ENCODE data around the gene DENND1B.

DENND1B gene

DNA sequence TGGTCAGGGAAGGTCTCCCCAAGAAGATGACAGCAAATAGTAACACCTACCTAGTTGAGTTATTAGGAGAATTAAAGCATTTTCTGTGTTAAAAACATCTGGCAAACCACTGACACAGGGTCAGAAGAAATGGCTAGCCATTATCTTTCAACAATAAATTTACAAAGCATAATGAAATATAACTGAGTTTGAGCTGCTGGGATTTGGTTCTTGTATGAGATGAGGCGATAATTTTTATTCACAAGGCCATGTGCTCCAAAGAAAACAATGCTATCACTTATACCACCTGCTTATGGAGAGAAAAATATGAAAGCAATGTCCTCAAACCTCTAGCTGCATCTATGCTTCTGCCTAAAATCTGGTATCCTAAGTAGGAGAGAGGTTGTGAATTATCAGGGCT is 304.9 kb downstream of the DENND1B start:
- Histone ChIP-seq H3K4me1 (peaks cover 8 to 39% (median 30%) of the 10 kb centered on the region in 10 experiments; a peak in 19 of 20 replicates), H3K27ac (no peak overlapping the region), H3K36me3 (no peaks in the 10 kb centered on the region), H3K4me3 (no peak overlapping the region), H3K27me3 (no peaks in the 10 kb centered on the region), H3K9me3 (replicated peaks in 1 of 11) (no peaks in the 10 kb centered on the region), H4K20me1 (no peaks in the 10 kb centered on the region), H3K9ac (no peak overlapping the region), H3K4me2 (peak overlapping the region; percentile 49 to 76 (median 56); a peak in 20 of 22 replicates)
- TF ChIP-seq Cebpa-rat (IDR thresholded peaks at IDR 0.05): no peak

DNA sequence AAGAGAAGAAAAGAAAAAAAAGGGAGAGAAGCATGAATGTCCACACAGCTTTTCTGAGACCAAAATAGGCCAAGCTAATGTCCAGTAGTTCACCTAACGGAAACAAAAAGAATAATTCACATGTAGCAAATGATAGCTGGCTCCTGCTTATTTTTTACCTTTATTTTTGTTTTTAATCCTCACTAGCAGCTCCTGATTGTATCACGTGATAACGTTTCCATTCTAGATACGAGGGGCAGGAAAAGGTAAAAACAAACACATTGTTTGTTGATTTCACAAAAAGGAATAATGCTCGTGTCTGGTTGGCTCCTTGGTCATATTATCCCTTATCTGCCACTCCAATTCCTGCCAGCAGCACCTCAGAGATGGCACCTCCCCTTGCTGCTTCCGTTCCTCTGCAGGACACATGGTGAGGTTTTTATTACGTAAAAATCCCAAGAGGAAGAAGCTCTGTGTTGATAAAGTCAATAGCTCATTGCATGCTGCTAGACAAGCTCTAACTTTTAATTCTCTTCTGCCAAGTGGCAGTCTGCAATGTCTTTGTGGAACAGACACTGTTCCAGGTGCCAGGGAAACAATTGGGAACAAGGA is 305.6 kb downstream of the DENND1B start:
- Histone ChIP-seq H3K36me3 (no peaks in the 10 kb centered on the region), H3K9ac (no peak overlapping the region), H3K9me3 (replicated peaks in 1 of 11) (no peaks in the 10 kb centered on the region), H3K4me1 (peaks cover 8 to 39% (median 30%) of the 10 kb centered on the region in 10 experiments; a peak in 19 of 20 replicates), H3K27ac (no peak overlapping the region), H3K27me3 (no peaks in the 10 kb centered on the region), H3K4me3 (no peak overlapping the region), H3K4me2 (peak overlapping the region; percentile 49 to 76 (median 56)), H4K20me1 (no peaks in the 10 kb centered on the region)
- no peak for TF ChIP-seq Cebpa-rat (IDR thresholded peaks at IDR 0.05)

DNA sequence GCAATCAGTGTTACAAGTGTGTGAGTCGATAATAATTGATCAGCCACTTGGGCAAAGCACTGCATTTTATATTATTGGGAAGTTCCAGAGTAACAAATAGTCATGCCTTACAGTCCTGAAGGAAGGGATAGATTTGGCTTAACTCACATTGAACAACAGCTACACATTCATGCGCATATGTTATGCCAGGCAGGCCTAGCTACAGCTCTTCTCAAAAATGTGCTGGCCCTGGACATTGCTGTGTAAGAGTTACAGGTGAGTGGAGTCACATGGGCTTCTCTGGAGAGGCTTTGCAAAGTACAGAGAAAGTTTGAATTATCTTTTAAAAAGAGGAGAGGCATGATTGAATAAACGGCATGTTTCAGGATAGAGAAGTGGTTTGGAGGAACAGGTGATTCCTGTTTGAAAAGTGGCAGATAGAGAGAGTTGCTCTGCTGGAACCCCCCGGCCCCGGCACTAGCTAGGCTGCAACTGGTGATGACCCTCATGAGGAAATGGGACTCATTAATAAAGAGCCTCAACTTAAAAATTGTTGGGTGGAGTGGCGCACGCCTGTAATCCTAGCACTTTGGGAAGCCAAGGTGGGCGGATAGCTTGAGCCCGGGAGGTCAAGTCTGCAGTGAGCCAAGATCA is 306.6 kb downstream of the DENND1B start:
- peaks cover 8 to 39% (median 30%) of the 10 kb centered on the region in 10 experiments; a peak in 19 of 20 replicates for H3K4me1 ChIP-seq
- no peak overlapping the region for H3K27ac ChIP-seq
- no peak for TF ChIP-seq Cebpa-rat (IDR thresholded peaks at IDR 0.05)
- no peaks in the 10 kb centered on the region for H3K27me3 ChIP-seq
- H3K4me2 ChIP-seq: peak overlapping the region in 8 of 11 experiments; percentile 13 to 76 (median 61); a peak in 12 of 22 replicates
- H3K9ac ChIP-seq: no peak overlapping the region
- H3K9me3 ChIP-seq (replicated peaks in 1 of 11): no peaks in the 10 kb centered on the region
- H4K20me1 ChIP-seq: no peaks in the 10 kb centered on the region
- no peak overlapping the region for H3K4me3 ChIP-seq
- H3K36me3 ChIP-seq: no peaks in the 10 kb centered on the region

DNA sequence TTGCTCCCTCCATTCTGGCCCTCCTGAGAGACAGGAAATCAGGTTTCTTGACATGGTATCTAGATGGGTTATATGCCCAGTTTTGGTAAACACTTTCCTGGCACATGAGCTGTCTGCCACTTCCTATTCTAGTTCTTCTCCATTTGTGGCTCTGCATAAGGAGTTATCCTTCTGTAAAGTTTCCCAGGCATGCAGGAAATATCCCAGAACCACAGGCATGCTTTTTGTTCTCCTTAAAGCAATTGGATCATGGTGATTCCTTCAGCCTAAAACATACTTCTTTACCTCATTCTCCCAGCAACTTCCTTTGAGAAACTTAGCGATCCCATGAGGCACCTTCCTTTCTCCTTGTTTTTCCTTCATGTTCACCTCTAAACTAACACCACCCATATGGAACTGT is 307.4 kb downstream of the DENND1B start:
- Histone ChIP-seq H3K4me1 (peaks cover 8 to 39% (median 30%) of the 10 kb centered on the region in 10 experiments; a peak in 19 of 20 replicates), H3K4me2 (peak overlapping the region in 2 of 11 experiments; percentile 11 to 55; a peak in 4 of 22 replicates), H4K20me1 (no peaks in the 10 kb centered on the region), H3K4me3 (no peak overlapping the region), H3K9ac (no peak overlapping the region), H3K27me3 (no peaks in the 10 kb centered on the region), H3K9me3 (replicated peaks in 1 of 11) (no peaks in the 10 kb centered on the region), H3K27ac (no peak overlapping the region), H3K36me3 (no peaks in the 10 kb centered on the region)
- TF ChIP-seq Cebpa-rat (IDR thresholded peaks at IDR 0.05): no peak

DNA sequence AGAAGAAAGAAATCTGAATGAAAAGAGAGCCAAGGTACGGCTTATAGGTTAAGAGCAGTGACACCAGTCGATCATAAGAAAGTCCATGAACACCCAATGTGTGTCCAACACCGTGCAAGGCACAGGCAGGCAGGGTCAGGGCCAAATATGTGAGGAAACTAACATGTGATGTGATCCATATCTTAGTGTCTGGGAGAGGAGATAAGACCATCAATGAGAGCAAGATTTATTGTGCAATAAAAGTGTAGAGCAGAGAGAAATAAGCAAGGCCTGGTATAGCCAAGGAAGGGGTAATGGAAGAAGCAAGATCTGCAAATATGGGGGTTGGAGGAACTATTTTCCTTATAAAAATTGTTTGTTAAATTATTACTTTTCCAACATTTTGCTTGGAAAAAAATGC is 308.5 kb downstream of the DENND1B start:
- Histone ChIP-seq H3K4me1 (peaks cover 8 to 39% (median 30%) of the 10 kb centered on the region in 10 experiments; a peak in 19 of 20 replicates), H3K36me3 (no peaks in the 10 kb centered on the region), H3K9me3 (replicated peaks in 1 of 11) (no peaks in the 10 kb centered on the region), H3K4me3 (no peak overlapping the region), H3K4me2 (no peak overlapping the region), H3K27me3 (no peaks in the 10 kb centered on the region), H3K9ac (no peak overlapping the region), H4K20me1 (no peaks in the 10 kb centered on the region), H3K27ac (no peak overlapping the region)
- no peak for TF ChIP-seq Cebpa-rat (IDR thresholded peaks at IDR 0.05)

- Histone ChIP-seq H3K27ac (no peak overlapping the region), H3K4me3 (no peak overlapping the region), H3K4me2 (no peak overlapping the region), H3K27me3 (no peaks in the 10 kb centered on the region), H3K9ac (no peak overlapping the region), H4K20me1 (no peaks in the 10 kb centered on the region), H3K36me3 (no peaks in the 10 kb centered on the region), H3K4me1 (peaks cover 8 to 32% (median 24%) of the 10 kb centered on the region in 10 experiments; a peak in 19 of 20 replicates), H3K9me3 (replicated peaks in 1 of 11) (no peaks in the 10 kb centered on the region)
- no peak for TF ChIP-seq Cebpa-rat (IDR thresholded peaks at IDR 0.05)
Measured at GRCh38 chr1:197465528-197466327, 309.6 kb downstream of the DENND1B start.

DNA sequence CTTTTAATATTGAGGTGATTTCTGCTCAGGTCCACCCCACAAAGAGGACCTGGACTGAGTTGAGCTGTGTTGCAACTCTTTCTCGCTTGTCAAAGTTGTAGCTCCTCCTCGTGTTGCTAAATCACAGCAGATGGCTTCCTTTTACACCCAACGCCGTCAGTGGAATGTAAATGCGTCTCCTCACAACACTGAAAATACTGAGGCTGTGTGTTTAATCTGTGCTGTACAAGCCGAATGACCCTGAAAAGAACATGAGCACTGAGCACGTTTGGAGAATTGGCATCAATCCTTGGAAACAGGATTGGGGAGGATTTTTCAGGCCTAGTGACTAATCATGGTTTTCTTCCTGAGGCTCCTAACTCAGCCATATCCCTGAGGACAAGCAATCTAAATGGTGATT is 311.2 kb downstream of the DENND1B start:
- no peak overlapping the region for H3K27ac ChIP-seq
- no peak for TF ChIP-seq Cebpa-rat (IDR thresholded peaks at IDR 0.05)
- no peaks in the 10 kb centered on the region for H3K9me3 ChIP-seq (replicated peaks in 1 of 11)
- H3K27me3 ChIP-seq: no peaks in the 10 kb centered on the region
- H3K4me1 ChIP-seq: peaks cover 0 to 15% (median 7%) of the 10 kb centered on the region in 10 experiments; a peak in 14 of 20 replicates
- H3K4me2 ChIP-seq: no peak overlapping the region
- H3K9ac ChIP-seq: no peak overlapping the region
- H3K4me3 ChIP-seq: no peak overlapping the region
- H4K20me1 ChIP-seq: no peaks in the 10 kb centered on the region
- H3K36me3 ChIP-seq: no peaks in the 10 kb centered on the region

GRCh38 chr1:197463142-197463541 is 312.1 kb downstream of the DENND1B start:
- H3K9me3 ChIP-seq (replicated peaks in 1 of 11): no peaks in the 10 kb centered on the region
- no peak overlapping the region for H3K27ac ChIP-seq
- TF ChIP-seq Cebpa-rat (IDR thresholded peaks at IDR 0.05): no peak
- no peak overlapping the region for H3K9ac ChIP-seq
- no peaks in the 10 kb centered on the region for H4K20me1 ChIP-seq
- no peak overlapping the region for H3K4me2 ChIP-seq
- H3K4me1 ChIP-seq: peaks cover 0 to 6% (median 0%) of the 10 kb centered on the region in 10 experiments; a peak in 3 of 20 replicates
- no peaks in the 10 kb centered on the region for H3K27me3 ChIP-seq
- no peak overlapping the region for H3K4me3 ChIP-seq
- H3K36me3 ChIP-seq: no peaks in the 10 kb centered on the region

DNA sequence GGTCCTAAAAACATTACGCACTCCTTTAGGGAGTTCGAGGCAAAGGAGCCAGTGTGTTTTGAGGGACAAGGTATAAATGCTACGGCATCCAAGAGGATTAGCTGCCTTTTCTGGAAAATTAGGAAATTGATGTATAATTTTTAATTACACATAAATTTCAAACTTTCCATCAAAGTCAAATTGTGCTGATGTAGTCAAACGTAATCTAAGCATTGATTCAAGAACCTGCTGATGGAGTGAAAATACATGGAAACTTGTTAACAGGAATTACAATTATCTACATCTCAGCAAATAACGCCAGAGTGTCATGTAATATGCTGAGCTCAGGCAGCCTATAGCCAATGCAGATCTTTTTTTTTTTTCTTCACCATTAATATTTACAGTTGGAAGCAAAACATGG is 312.7 kb downstream of the DENND1B start:
- Histone ChIP-seq H3K9ac (no peak overlapping the region), H3K9me3 (replicated peaks in 1 of 11) (no peaks in the 10 kb centered on the region), H3K27ac (no peak overlapping the region), H3K27me3 (no peaks in the 10 kb centered on the region), H3K36me3 (no peaks in the 10 kb centered on the region), H3K4me3 (no peak overlapping the region), H3K4me2 (no peak overlapping the region), H3K4me1 (peaks cover 0 to under 1% (median 0%) of the 10 kb centered on the region in 10 experiments; a peak in 1 of 20 replicates), H4K20me1 (no peaks in the 10 kb centered on the region)
- no peak for TF ChIP-seq Cebpa-rat (IDR thresholded peaks at IDR 0.05)
